Gastrocnemius medialis (tissue), 4 donors: ENCODE results near the gene LRRC3C. TPM values are rescaled to one million over a fixed set of nuclear protein-coding genes. Genes with fewer than 3 reads are reported as not detected.

ENCODE experiments used
- ATAC-seq, 2 donors: fragments of 150-250 bp; one replicate each; pipeline ENCODE4 v1.9.1; 2016
- DNase-seq, 2 donors: peaks; one replicate each; pipeline ENCODE4 v3.0.0-alpha.2; 2019
- H3K27ac ChIP-seq, 4 donors: fragments of 200-600 bp; sonication (generic); 1 replicate in 1 of 4; 2 replicates in 3 of 4; pipeline ENCODE4 v1.5.1; 2016 to 2018; ENCODE audit warnings: mild to moderate bottlenecking in 2 of 4, moderate library complexity in 1 of 4
- H3K27me3 ChIP-seq, 3 donors: fragments of 200-600 bp; sonication (generic) in 2 of 3; 1 replicate in 1 of 3; 2 replicates in 2 of 3; pipeline versions ENCODE4 v1.5.1 to v1.6.0; 2016 to 2019; ENCODE audit warnings: mild to moderate bottlenecking in 1 of 3, moderate library complexity in 1 of 3
- H3K36me3 ChIP-seq, 2 donors: fragments of 200-600 bp; sonication (generic) in 1 of 2; one replicate each; pipeline ENCODE4 v1.5.1; 2017 to 2018
- H3K4me1 ChIP-seq, 2 donors: fragments of 200-600 bp; sonication (generic) in 1 of 2; one replicate each; pipeline ENCODE4 v1.5.1; 2016 to 2017; ENCODE audit warnings: mild to moderate bottlenecking in 2 of 2
- H3K4me3 ChIP-seq, 4 donors: fragments of 200-600 bp; sonication (generic) in 3 of 4; 1 replicate in 1 of 4; 2 replicates in 3 of 4; pipeline ENCODE4 v1.5.1; 2016 to 2019; ENCODE audit warnings: mild to moderate bottlenecking in 2 of 4
- H3K9me3 ChIP-seq, 3 donors: fragments of 200-600 bp; sonication (generic) in 2 of 3; 1 replicate in 1 of 3; 2 replicates in 2 of 3; pipeline ENCODE4 v1.5.1; 2016 to 2019
- POLR2A ChIP-seq, 2 donors: fragments of 450-650 bp; IDR thresholded peaks; one replicate each; pipeline ENCODE4 v1.6.1; 2017; ENCODE audit warnings: antibody characterized with exemption in 2 of 2, mild to moderate bottlenecking in 2 of 2, moderate library complexity in 2 of 2
- in situ Hi-C, 4 donors: fragments of 200-750 bp; cut with MboI; loops; one replicate each; pipeline versions ENCODE4 v1.15.0 to v1.8.0; 2017; ENCODE audit warnings: low sequenced_read_pairs in 4 of 4
- intact Hi-C: fragments of 100-400 bp; cut with DNase I; formaldehyde crosslinking; loops from one replicate; pipeline ENCODE4 v1.15.1; 2023; ENCODE audit warnings: low total_unique reads
- total RNA-seq, 4 donors: library from RNA; depleted of rRNA; stranded (reverse); fragments of >200 nt; gene quantifications; one replicate each; pipeline versions ENCODE4 v1.1.0 to v1.2.3, GENCODE V29; 2016
- TF ChIP-seq, protein P1 (sequence below), 5 experiments: fragments of 450-650 bp in 3 of 5; fragments of 200-600 bp in 2 of 5; sonication (generic) in 2 of 5; IDR thresholded peaks in 4 of 5; conservative IDR thresholded peaks in 1 of 5; 1 replicate in 4 of 5; 2 replicates in 1 of 5; pipeline ENCODE4 v1.5.1; 2016 to 2019; ENCODE audit warnings: antibody characterized with exemption in 5 of 5, mild to moderate bottlenecking in 3 of 5, moderate library complexity in 3 of 5

The LRRC3C gene
- total RNA-seq, 4 donors from 2014 or later = not detected

DNA sequence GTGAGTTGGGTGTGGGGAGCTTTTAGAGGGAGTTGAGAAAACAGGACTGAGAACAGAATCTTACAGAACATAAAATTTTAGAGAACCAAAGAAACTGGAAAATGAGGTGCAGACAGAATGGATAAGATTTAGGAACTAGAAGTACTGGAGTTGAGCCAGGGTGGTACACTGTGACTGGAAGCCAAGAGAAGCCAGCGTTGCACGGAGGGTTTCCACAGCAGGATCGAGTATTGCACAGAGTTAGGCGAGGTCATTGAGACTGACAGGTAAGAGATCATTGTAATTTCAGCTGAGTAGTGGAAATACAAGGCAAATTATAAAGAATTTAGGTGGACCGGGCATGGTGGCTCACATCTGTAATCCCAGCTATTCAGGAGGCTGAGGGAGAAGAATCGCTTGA, 41.8 kb downstream of the LRRC3C start:
- H3K36me3 ChIP-seq = no peaks in the 10 kb centered on the region
- in situ Hi-C loops (no loop called here), intact Hi-C loops (no loop called here)
- no peak overlapping the region for H3K4me3 ChIP-seq
- no peak overlapping the region for H3K27ac ChIP-seq
- H3K4me1 ChIP-seq = no peaks in the 10 kb centered on the region
- H3K9me3 ChIP-seq = no peaks in the 10 kb centered on the region
- peaks cover 0 to 5% (median 0%) of the 10 kb centered on the region in 3 donors for H3K27me3 ChIP-seq
- DNase-seq = no peak
- TF ChIP-seq, protein P1, sequence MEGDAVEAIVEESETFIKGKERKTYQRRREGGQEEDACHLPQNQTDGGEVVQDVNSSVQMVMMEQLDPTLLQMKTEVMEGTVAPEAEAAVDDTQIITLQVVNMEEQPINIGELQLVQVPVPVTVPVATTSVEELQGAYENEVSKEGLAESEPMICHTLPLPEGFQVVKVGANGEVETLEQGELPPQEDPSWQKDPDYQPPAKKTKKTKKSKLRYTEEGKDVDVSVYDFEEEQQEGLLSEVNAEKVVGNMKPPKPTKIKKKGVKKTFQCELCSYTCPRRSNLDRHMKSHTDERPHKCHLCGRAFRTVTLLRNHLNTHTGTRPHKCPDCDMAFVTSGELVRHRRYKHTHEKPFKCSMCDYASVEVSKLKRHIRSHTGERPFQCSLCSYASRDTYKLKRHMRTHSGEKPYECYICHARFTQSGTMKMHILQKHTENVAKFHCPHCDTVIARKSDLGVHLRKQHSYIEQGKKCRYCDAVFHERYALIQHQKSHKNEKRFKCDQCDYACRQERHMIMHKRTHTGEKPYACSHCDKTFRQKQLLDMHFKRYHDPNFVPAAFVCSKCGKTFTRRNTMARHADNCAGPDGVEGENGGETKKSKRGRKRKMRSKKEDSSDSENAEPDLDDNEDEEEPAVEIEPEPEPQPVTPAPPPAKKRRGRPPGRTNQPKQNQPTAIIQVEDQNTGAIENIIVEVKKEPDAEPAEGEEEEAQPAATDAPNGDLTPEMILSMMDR (IDR thresholded peaks at IDR 0.05 in 4 of 5, conservative IDR thresholded peaks at IDR 0.05 in 1 of 5) = no peak
- ATAC-seq = no peak

DNA sequence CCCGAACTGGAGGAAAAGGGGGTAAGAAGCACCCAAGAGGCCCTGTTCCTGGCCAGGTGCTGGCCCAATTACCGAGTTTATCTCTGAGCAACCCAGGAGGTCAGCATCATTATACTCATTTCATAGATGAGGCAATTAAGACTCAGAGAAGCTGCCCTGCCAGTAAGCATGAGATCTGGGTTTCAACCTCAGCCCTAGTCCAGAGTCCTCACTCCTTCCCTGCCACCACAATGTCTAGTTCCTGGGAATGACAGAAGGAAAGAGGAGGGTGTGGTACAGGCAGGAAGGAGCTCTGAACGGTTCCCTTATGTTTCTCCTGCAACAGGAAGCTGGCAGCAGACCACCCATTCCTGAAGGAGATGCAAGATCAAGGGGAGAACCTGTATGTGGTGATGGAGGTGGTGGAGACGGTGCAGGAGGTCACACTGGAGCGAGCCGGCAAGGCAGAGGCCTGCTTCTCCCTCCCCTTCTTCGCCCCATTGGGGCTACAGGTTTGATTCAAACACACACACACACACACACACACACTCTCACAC, 42.7 kb downstream of the LRRC3C start:
- in situ Hi-C loops = no loop called here
- ATAC-seq = no peak
- Histone ChIP-seq H3K36me3 (no peaks in the 10 kb centered on the region), H3K27ac (no peak overlapping the region), H3K9me3 (no peaks in the 10 kb centered on the region), H3K4me1 (no peaks in the 10 kb centered on the region), H3K4me3 (no peak overlapping the region), H3K27me3 (peaks cover 0 to 5% (median 0%) of the 10 kb centered on the region in 3 donors)
- TF ChIP-seq, protein P1 (IDR thresholded peaks at IDR 0.05 in 4 of 5, conservative IDR thresholded peaks at IDR 0.05 in 1 of 5) = no peak
- no peak for TF ChIP-seq POLR2A (IDR thresholded peaks at IDR 0.05)
- intact Hi-C loops = no loop called here
- DNase-seq = no peak

DNA sequence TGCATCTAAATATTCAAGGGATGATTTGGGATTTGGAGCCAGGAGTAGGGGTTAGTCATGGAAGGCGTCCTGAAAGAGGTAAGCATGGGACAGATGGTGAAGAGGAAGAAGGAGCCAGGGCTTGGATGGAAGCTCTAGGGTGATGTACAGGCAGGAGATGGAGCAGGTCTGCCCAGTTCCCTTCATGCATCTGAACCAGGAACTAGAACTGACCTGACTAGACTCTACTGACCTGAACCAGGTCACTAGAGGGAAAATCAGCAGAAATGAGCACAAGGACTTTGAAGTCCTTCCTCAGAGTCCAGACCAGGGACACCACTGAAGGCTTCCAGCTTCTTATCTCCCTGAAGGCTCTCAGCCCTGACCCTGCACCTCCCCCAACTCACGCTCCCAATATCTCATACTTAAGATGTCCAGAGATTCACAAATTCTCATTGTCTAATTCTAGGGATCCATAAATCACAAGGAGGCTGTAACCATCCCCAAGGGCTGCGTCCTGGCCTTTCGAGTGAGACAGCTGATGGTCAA, 43.6 kb downstream of the LRRC3C start:
- no peak overlapping the region for H3K27ac ChIP-seq
- peaks cover 0 to 5% (median 0%) of the 10 kb centered on the region in 3 donors for H3K27me3 ChIP-seq
- TF ChIP-seq, protein P1 (IDR thresholded peaks at IDR 0.05 in 4 of 5, conservative IDR thresholded peaks at IDR 0.05 in 1 of 5) = no peak
- TF ChIP-seq POLR2A (IDR thresholded peaks at IDR 0.05) = no peak
- DNase-seq (no peak), ATAC-seq (no peak)
- no peak overlapping the region for H3K4me3 ChIP-seq
- H3K4me1 ChIP-seq = no peaks in the 10 kb centered on the region
- intact Hi-C loops = no loop called here
- no peaks in the 10 kb centered on the region for H3K36me3 ChIP-seq
- no peaks in the 10 kb centered on the region for H3K9me3 ChIP-seq
- in situ Hi-C loops = no loop called here

DNA sequence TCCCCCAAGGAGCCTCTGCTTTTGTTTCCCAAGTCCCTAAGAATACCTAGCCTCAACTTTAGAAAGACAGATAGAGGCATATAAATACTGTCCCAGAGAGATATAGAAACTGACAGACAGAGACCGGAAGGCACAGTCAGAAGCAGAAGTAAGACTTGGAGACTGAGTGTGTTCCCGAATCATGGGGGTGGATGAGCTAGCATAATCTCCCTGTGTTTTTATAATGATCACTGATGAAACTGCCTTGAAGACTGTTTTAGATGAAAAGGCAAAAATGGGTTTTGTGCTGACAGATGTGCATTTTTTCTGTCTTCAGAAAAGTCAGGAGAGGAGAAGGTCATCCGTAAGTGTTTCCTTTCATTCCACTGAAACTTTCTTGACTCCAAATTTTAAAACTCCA, 44.7 kb downstream of the LRRC3C start:
- no peak for TF ChIP-seq POLR2A (IDR thresholded peaks at IDR 0.05)
- TF ChIP-seq, protein P1 (IDR thresholded peaks at IDR 0.05 in 4 of 5, conservative IDR thresholded peaks at IDR 0.05 in 1 of 5) = no peak
- intact Hi-C loops = no loop called here
- in situ Hi-C loops = no loop called here

DNA sequence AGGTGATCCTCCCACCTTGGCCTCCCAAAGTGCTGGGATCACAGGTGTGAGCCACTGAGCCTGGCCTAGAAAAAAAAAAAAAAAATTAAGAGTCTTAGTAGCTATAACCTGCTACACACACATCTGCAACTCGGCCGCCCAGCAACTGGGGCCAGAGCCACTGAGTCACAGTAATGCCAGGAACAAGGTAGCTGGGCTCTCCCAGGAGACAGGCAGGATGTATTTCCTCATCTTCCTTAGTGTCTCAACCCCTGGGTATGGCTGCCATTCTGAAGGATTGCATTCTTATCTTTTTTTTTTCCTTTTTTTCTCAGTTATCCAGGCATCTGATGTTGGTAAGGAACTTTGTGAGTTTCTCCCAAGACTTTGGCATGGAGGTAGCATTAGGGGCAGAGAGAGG, 46.0 kb downstream of the LRRC3C start:
- intact Hi-C loops (no loop called here), in situ Hi-C loops (no loop called here)
- no peaks in the 10 kb centered on the region for H3K9me3 ChIP-seq
- H3K4me1 ChIP-seq = no peaks in the 10 kb centered on the region
- DNase-seq = no peak
- H3K4me3 ChIP-seq = no peak overlapping the region
- TF ChIP-seq, protein P1 (IDR thresholded peaks at IDR 0.05 in 4 of 5, conservative IDR thresholded peaks at IDR 0.05 in 1 of 5) = no peak
- TF ChIP-seq POLR2A (IDR thresholded peaks at IDR 0.05) = no peak
- ATAC-seq = no peak
- no peak overlapping the region for H3K27ac ChIP-seq
- peaks cover 0 to 7% (median 5%) of the 10 kb centered on the region in 3 donors for H3K27me3 ChIP-seq
- H3K36me3 ChIP-seq = no peaks in the 10 kb centered on the region

More for the DNA sequence above, 44.7 kb downstream of the LRRC3C start:
- no peaks in the 10 kb centered on the region for H3K9me3 ChIP-seq
- H3K27me3 ChIP-seq = peaks cover 0 to 5% (median 5%) of the 10 kb centered on the region in 3 donors
- H3K36me3 ChIP-seq = no peaks in the 10 kb centered on the region
- DNase-seq (no peak), ATAC-seq (no peak)
- no peaks in the 10 kb centered on the region for H3K4me1 ChIP-seq
- H3K4me3 ChIP-seq = no peak overlapping the region
- no peak overlapping the region for H3K27ac ChIP-seq
